ENCODE data around the gene CTTNBP2NL.

- TF ChIP-seq POLR2AphosphoS5 (IDR thresholded peaks at IDR 0.05; ENCODE audit: low read depth) = no peak
- TF ChIP-seq CTCF (conservative IDR thresholded peaks at IDR 0.05; ENCODE audit: low read depth in 2 of 2) = no peak
- TF ChIP-seq JUNB (IDR thresholded peaks at IDR 0.05; ENCODE audit: unreplicated experiment) = no peak
- no peak for TF ChIP-seq ZNF331 (CRISPR knock-in tag; IDR thresholded peaks at IDR 0.05; ENCODE audit: low read depth)
These were observed 7.6 kb upstream of the CTTNBP2NL start for GRCh38 chr1:112388436-112388835.
